Epithelial cell of prostate (primary cell): ENCODE results near the gene CTNS.
A peak's percentile ranks its signal among the peaks of the same experiment; 100 is the strongest.

Source experiments
- DNase-seq: peaks from one replicate; pipeline ENCODE4 v3.0.0-alpha.2; 2011; ENCODE audit warnings: low read depth, low spot score
- H3K27ac ChIP-seq: fragments of 450-650 bp; 2 replicates; pipeline ENCODE4 v1.5.1; 2017; ENCODE audit warnings: mild to moderate bottlenecking

Gene CTNS

GRCh38 chr17:3621146-3621720 is 15.3 kb upstream of the CTNS start:
- DNase-seq, result no peak
- H3K27ac ChIP-seq, result no peak overlapping the region

- DNase-seq, result no peak
- no peak overlapping the region for H3K27ac ChIP-seq
These were observed 13.5 kb upstream of the CTNS start for GRCh38 chr17:3622977-3623594.

GRCh38 chr17:3626831-3627768 is 9.5 kb upstream of the CTNS start:
- no peak overlapping the region for H3K27ac ChIP-seq

GRCh38 chr17:3627769-3628167 is 8.8 kb upstream of the CTNS start:
- no peak overlapping the region for H3K27ac ChIP-seq
- no peak for DNase-seq

More at GRCh38 chr17:3626831-3627768, 9.5 kb upstream of the CTNS start:
- no peak for DNase-seq

- no peak overlapping the region for H3K27ac ChIP-seq
- no peak for DNase-seq
These were observed 5.8 kb upstream of the CTNS start for GRCh38 chr17:3630781-3631180.

GRCh38 chr17:3632287-3632686 is 4.3 kb upstream of the CTNS start:
- no peak for DNase-seq

GRCh38 chr17:3635474-3636153 is 946 bp upstream of the CTNS start:
- DNase-seq, result no peak
- peak overlapping the region; percentile 95 for H3K27ac ChIP-seq

More at GRCh38 chr17:3632287-3632686, 4.3 kb upstream of the CTNS start:
- H3K27ac ChIP-seq, result no peak overlapping the region

GRCh38 chr17:3636908-3637373 is 381 bp downstream of the CTNS start:
- peak overlapping the region; percentile 95 for H3K27ac ChIP-seq
- no peak for DNase-seq

GRCh38 chr17:3639981-3640596 is 3.5 kb downstream of the CTNS start:
- no peak for DNase-seq
- no peak overlapping the region for H3K27ac ChIP-seq

GRCh38 chr17:3641014-3641413 is 4.5 kb downstream of the CTNS start:
- no peak overlapping the region for H3K27ac ChIP-seq
- no peak for DNase-seq

GRCh38 chr17:3641717-3642486 is 5.3 kb downstream of the CTNS start:
- no peak for DNase-seq
- H3K27ac ChIP-seq, result no peak overlapping the region

GRCh38 chr17:3643889-3644349 is 7.4 kb downstream of the CTNS start:
- DNase-seq, result no peak
- no peak overlapping the region for H3K27ac ChIP-seq

GRCh38 chr17:3645310-3645709 is 8.8 kb downstream of the CTNS start:
- H3K27ac ChIP-seq, result no peak overlapping the region
- DNase-seq, result no peak

GRCh38 chr17:3647251-3647650 is 10.7 kb downstream of the CTNS start:
- no peak for DNase-seq
- no peak overlapping the region for H3K27ac ChIP-seq

- no peak for DNase-seq
- H3K27ac ChIP-seq, result no peak overlapping the region
These were observed 11.4 kb downstream of the CTNS start for GRCh38 chr17:3647769-3648555.

- no peak for DNase-seq
- H3K27ac ChIP-seq, result no peak overlapping the region
These were observed 19.2 kb downstream of the CTNS start for GRCh38 chr17:3655766-3656165.

- H3K27ac ChIP-seq, result no peak overlapping the region
- no peak for DNase-seq
These were observed 19.8 kb downstream of the CTNS start for GRCh38 chr17:3656353-3656752.

- no peak for DNase-seq
- H3K27ac ChIP-seq, result no peak overlapping the region
These were observed 20.4 kb downstream of the CTNS start for GRCh38 chr17:3656755-3657587.
